Mesodermal cell (in vitro differentiated cells): ENCODE measurements around the gene CLEC4C.

Experiments used
- H3K27ac ChIP-seq: 2 replicates; pipeline ENCODE4 v1.7.0; 2013; ENCODE audit warnings: mild to moderate bottlenecking, low read depth, low read length, moderate library complexity; ENCODE audit not compliant: severe bottlenecking
- H3K36me3 ChIP-seq: 2 replicates; pipeline ENCODE4 v1.7.1; 2013; ENCODE audit warnings: mild to moderate bottlenecking, low read length, moderate library complexity; ENCODE audit not compliant: control insufficient read depth, insufficient read depth
- H3K4me1 ChIP-seq: one replicate; pipeline ENCODE4 v1.7.1; 2013; ENCODE audit warnings: mild to moderate bottlenecking, low read length; ENCODE audit not compliant: insufficient read depth, control insufficient read depth, poor library complexity, severe bottlenecking
- H3K4me3 ChIP-seq: 2 replicates; pipeline ENCODE4 v1.7.0; 2013; ENCODE audit warnings: low read length, control low read depth, mild to moderate bottlenecking; ENCODE audit not compliant: insufficient read depth, poor library complexity, severe bottlenecking; ENCODE audit errors: extremely low read depth
- H3K9me3 ChIP-seq: 2 replicates; pipeline ENCODE4 v1.7.1; 2013; ENCODE audit warnings: mild to moderate bottlenecking, low read length, moderate library complexity; ENCODE audit not compliant: control insufficient read depth
- WGBS, 2 experiments: methylation state at CpG; one replicate each; pipeline ENCODE4 v1.1.5; 2013; ENCODE audit warnings: missing lambda C conversion rate in 2 of 2; ENCODE audit not compliant: insufficient coverage in 2 of 2; 5-methylcytosine and 5-hydroxymethylcytosine counted together

CLEC4C gene

GRCh38 chr12:7723926-7724325 is 23.2 kb downstream of the CLEC4C start:
- Histone ChIP-seq H3K27ac (no peak overlapping the region), H3K36me3 (no peaks in the 10 kb centered on the region), H3K9me3 (no peaks in the 10 kb centered on the region), H3K4me3 (no peak overlapping the region), H3K4me1 (no peaks in the 10 kb centered on the region)
- 92 to 100% methylated on average over 1 to 2 of the region's 3 CpGs for WGBS, 2 experiments

- WGBS, 2 experiments = 40 to 77% methylated on average over 4 to 5 of the region's 15 CpGs
- H3K4me3 ChIP-seq = no peak overlapping the region
- no peaks in the 10 kb centered on the region for H3K4me1 ChIP-seq
- H3K9me3 ChIP-seq = no peaks in the 10 kb centered on the region
- no peak overlapping the region for H3K27ac ChIP-seq
- no peaks in the 10 kb centered on the region for H3K36me3 ChIP-seq
Measured at GRCh38 chr12:7719946-7720730, 27.0 kb downstream of the CLEC4C start.

GRCh38 chr12:7716381-7716780 is 30.8 kb downstream of the CLEC4C start:
- no peaks in the 10 kb centered on the region for H3K4me1 ChIP-seq
- no peaks in the 10 kb centered on the region for H3K9me3 ChIP-seq
- H3K27ac ChIP-seq = no peak overlapping the region
- WGBS, 2 experiments = 0 to 6% methylated on average over 1 to 3 of the region's 5 CpGs
- no peak overlapping the region for H3K4me3 ChIP-seq
- H3K36me3 ChIP-seq = no peaks in the 10 kb centered on the region

- no peaks in the 10 kb centered on the region for H3K9me3 ChIP-seq
- no peak overlapping the region for H3K27ac ChIP-seq
- no peaks in the 10 kb centered on the region for H3K36me3 ChIP-seq
- no peak overlapping the region for H3K4me3 ChIP-seq
- H3K4me1 ChIP-seq = no peaks in the 10 kb centered on the region
- 81 to 92% methylated on average over 16 to 22 of the region's 28 CpGs for WGBS, 2 experiments
Measured at GRCh38 chr12:7712841-7713442, 34.2 kb downstream of the CLEC4C start.

- Histone ChIP-seq H3K27ac (no peak within 1 kb of the TSS), H3K9me3 (no peaks in the 10 kb centered on the region), H3K4me3 (no peak within 1 kb of the TSS), H3K36me3 (no peaks in the 10 kb centered on the region), H3K4me1 (no peaks in the 10 kb centered on the region)
- WGBS, 2 experiments = 96% methylated on average over 5 to 7 of the region's 7 CpGs
Measured at GRCh38 chr12:7711133-7711532, 36.0 kb downstream of the CLEC4C start, which contains the start of gene DPPA3. TSS of gene DPPA3 (plus strand) at chr12:7711433. CDS start at chr12:7711571, 138 bp downstream.

GRCh38 chr12:7709969-7710675 is 37.1 kb downstream of the CLEC4C start:
- 76 to 90% methylated on average over 5 to 6 of the region's 8 CpGs for WGBS, 2 experiments
- H3K36me3 ChIP-seq = no peaks in the 10 kb centered on the region
- no peaks in the 10 kb centered on the region for H3K9me3 ChIP-seq
- no peak overlapping the region for H3K4me3 ChIP-seq
- H3K4me1 ChIP-seq = no peaks in the 10 kb centered on the region
- H3K27ac ChIP-seq = no peak overlapping the region

- H3K36me3 ChIP-seq = no peaks in the 10 kb centered on the region
- 88 to 97% methylated on average over 13 to 19 of the region's 29 CpGs for WGBS, 2 experiments
- H3K27ac ChIP-seq = no peak overlapping the region
Measured at GRCh38 chr12:7705846-7706245, 41.3 kb downstream of the CLEC4C start.

GRCh38 chr12:7695566-7696197 is 51.5 kb downstream of the CLEC4C start, which contains the start of gene GDF3:
TSS of gene GDF3 (minus strand) at chr12:7695775. CDS start at chr12:7695728, 47 bp downstream.
- WGBS, 2 experiments = 40 to 48% methylated on average over 1 to 3 of the region's 7 CpGs
- Histone ChIP-seq H3K27ac (peak within 1 kb of the TSS; percentile 30), H3K9me3 (no peaks in the 10 kb centered on the region), H3K36me3 (no peaks in the 10 kb centered on the region), H3K4me3 (no peak within 1 kb of the TSS), H3K4me1 (no peaks in the 10 kb centered on the region)

More at GRCh38 chr12:7705846-7706245, 41.3 kb downstream of the CLEC4C start:
- no peak overlapping the region for H3K4me3 ChIP-seq
- H3K9me3 ChIP-seq = no peaks in the 10 kb centered on the region
- H3K4me1 ChIP-seq = no peaks in the 10 kb centered on the region

GRCh38 chr12:7695237-7695560 is 52.0 kb downstream of the CLEC4C start:
- Histone ChIP-seq H3K9me3 (no peaks in the 10 kb centered on the region), H3K36me3 (no peaks in the 10 kb centered on the region), H3K27ac (peak overlapping the region; percentile 30), H3K4me3 (no peak overlapping the region), H3K4me1 (no peaks in the 10 kb centered on the region)
- 61 to 81% methylated on average over 4 to 9 of the region's 10 CpGs for WGBS, 2 experiments

GRCh38 chr12:7694556-7695236 is 52.5 kb downstream of the CLEC4C start:
- H3K4me3 ChIP-seq = no peak overlapping the region
- WGBS, 2 experiments = no CpG with 5 or more reads among the region's 3 CpGs
- no peaks in the 10 kb centered on the region for H3K9me3 ChIP-seq
- peak overlapping the region; percentile 30 for H3K27ac ChIP-seq
- H3K4me1 ChIP-seq = no peaks in the 10 kb centered on the region
- H3K36me3 ChIP-seq = no peaks in the 10 kb centered on the region
